ENCODE results near the gene HAND2. TPM values are rescaled to one million over a fixed set of nuclear protein-coding genes. Genes with fewer than 3 reads are reported as not detected.

The HAND2 gene
- total RNA-seq, 1 donor, result not detected

- Histone ChIP-seq H3K27me3 (ENCODE audit: insufficient read depth, low read length) (peaks cover under 1% of the 10 kb centered on the region), H3K9me3 (ENCODE audit: low read depth, low read length) (no peaks in the 10 kb centered on the region), H3K4me1 (ENCODE audit: insufficient read depth, low read length) (peaks cover 25% of the 10 kb centered on the region), H3K4me3 (ENCODE audit: low read length) (no peak overlapping the region)
These were observed 40.5 kb downstream of the HAND2 start for GRCh38 chr4:173489514-173489913.

GRCh38 chr4:173488656-173489055 lies 41.4 kb downstream of the HAND2 start:
- no peaks in the 10 kb centered on the region for H3K9me3 ChIP-seq (ENCODE audit: low read depth, low read length)
- H3K4me1 ChIP-seq (ENCODE audit: insufficient read depth, low read length), result peaks cover 18% of the 10 kb centered on the region
- H3K27me3 ChIP-seq (ENCODE audit: insufficient read depth, low read length), result no peaks in the 10 kb centered on the region
- no peak overlapping the region for H3K4me3 ChIP-seq (ENCODE audit: low read length)

GRCh38 chr4:173488074-173488473 lies 42.0 kb downstream of the HAND2 start:
- Histone ChIP-seq H3K4me3 (ENCODE audit: low read length) (no peak overlapping the region), H3K27me3 (ENCODE audit: insufficient read depth, low read length) (no peaks in the 10 kb centered on the region), H3K9me3 (ENCODE audit: low read depth, low read length) (no peaks in the 10 kb centered on the region), H3K4me1 (ENCODE audit: insufficient read depth, low read length) (peaks cover 18% of the 10 kb centered on the region)

GRCh38 chr4:173486714-173487392 lies 43.2 kb downstream of the HAND2 start:
- Histone ChIP-seq H3K4me1 (ENCODE audit: insufficient read depth, low read length) (peaks cover 18% of the 10 kb centered on the region), H3K27me3 (ENCODE audit: insufficient read depth, low read length) (no peaks in the 10 kb centered on the region), H3K9me3 (ENCODE audit: low read depth, low read length) (no peaks in the 10 kb centered on the region), H3K4me3 (ENCODE audit: low read length) (no peak overlapping the region)

- Histone ChIP-seq H3K9me3 (ENCODE audit: low read depth, low read length) (no peaks in the 10 kb centered on the region), H3K4me3 (ENCODE audit: low read length) (no peak overlapping the region), H3K4me1 (ENCODE audit: insufficient read depth, low read length) (peaks cover 3% of the 10 kb centered on the region), H3K27me3 (ENCODE audit: insufficient read depth, low read length) (no peaks in the 10 kb centered on the region)
These were observed 44.9 kb downstream of the HAND2 start for GRCh38 chr4:173485164-173485563.

GRCh38 chr4:173482330-173482931 lies 47.6 kb downstream of the HAND2 start:
- no peaks in the 10 kb centered on the region for H3K27me3 ChIP-seq (ENCODE audit: insufficient read depth, low read length)
- H3K9me3 ChIP-seq (ENCODE audit: low read depth, low read length), result no peaks in the 10 kb centered on the region
- H3K4me3 ChIP-seq (ENCODE audit: low read length), result no peak overlapping the region

GRCh38 chr4:173478913-173479283 lies 51.1 kb downstream of the HAND2 start:
- no peaks in the 10 kb centered on the region for H3K9me3 ChIP-seq (ENCODE audit: low read depth, low read length)
- no peak overlapping the region for H3K4me3 ChIP-seq (ENCODE audit: low read length)
- H3K4me1 ChIP-seq (ENCODE audit: insufficient read depth, low read length), result no peaks in the 10 kb centered on the region
- H3K27me3 ChIP-seq (ENCODE audit: insufficient read depth, low read length), result no peaks in the 10 kb centered on the region

More at GRCh38 chr4:173482330-173482931, 47.6 kb downstream of the HAND2 start:
- H3K4me1 ChIP-seq (ENCODE audit: insufficient read depth, low read length), result no peaks in the 10 kb centered on the region

- no peaks in the 10 kb centered on the region for H3K27me3 ChIP-seq (ENCODE audit: insufficient read depth, low read length)
- H3K9me3 ChIP-seq (ENCODE audit: low read depth, low read length), result no peaks in the 10 kb centered on the region
- no peaks in the 10 kb centered on the region for H3K4me1 ChIP-seq (ENCODE audit: insufficient read depth, low read length)
- no peak overlapping the region for H3K4me3 ChIP-seq (ENCODE audit: low read length)
These were observed 51.7 kb downstream of the HAND2 start for GRCh38 chr4:173478201-173478912.

- Histone ChIP-seq H3K4me3 (ENCODE audit: low read length) (no peak overlapping the region), H3K27me3 (ENCODE audit: insufficient read depth, low read length) (no peaks in the 10 kb centered on the region), H3K9me3 (ENCODE audit: low read depth, low read length) (no peaks in the 10 kb centered on the region), H3K4me1 (ENCODE audit: insufficient read depth, low read length) (no peaks in the 10 kb centered on the region)
These were observed 53.0 kb downstream of the HAND2 start for GRCh38 chr4:173477016-173477415.

Other genes starting within 250 kb of the HAND2 start
- gene HMGB2, start 195.9 kb downstream of the HAND2 start, total RNA-seq, result 96.1 TPM
- gene SAP30, start 159.3 kb downstream of the HAND2 start, total RNA-seq, result 5.2 TPM
- gene SCRG1, start 131.1 kb downstream of the HAND2 start, total RNA-seq, result not detected